ENCODE data around the gene USP4. TPM values are rescaled to one million over a fixed set of nuclear protein-coding genes. Genes with fewer than 3 reads are reported as not detected.
A peak's percentile ranks its signal among the peaks of the same experiment; 100 is the strongest.

The USP4 gene
- total and polyA plus RNA-seq, 2 experiments from 2014 or later = 20.1 to 26.5 TPM

DNA sequence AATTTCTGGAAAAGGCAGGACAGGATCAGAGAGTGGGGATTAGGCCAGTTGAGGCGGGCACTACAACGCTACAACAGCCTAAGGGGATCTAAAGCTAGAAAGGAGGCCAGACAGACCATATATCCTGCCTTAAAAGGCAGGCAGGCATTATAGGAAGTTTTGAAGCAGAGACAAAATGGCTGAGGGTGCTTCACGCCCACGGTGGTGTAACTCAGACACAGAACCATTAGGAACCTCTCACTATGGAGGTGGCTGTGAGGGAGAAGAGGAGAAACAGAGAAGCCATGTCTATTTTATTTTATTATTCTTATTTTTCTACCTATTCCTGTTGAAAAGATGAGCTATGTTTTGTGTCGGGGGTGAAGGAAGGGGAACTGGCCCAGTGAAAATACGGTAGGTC lies 2.1 kb upstream of the USP4 start:
- H3K4me2 ChIP-seq = no peak overlapping the region
- no peaks in the 10 kb centered on the region for H3K27me3 ChIP-seq
- H3K4me1 ChIP-seq (ENCODE audit: insufficient read depth) = peaks cover 9% of the 10 kb centered on the region
- H3K9me3 ChIP-seq (ENCODE audit: low read depth) = no peaks in the 10 kb centered on the region
- TF ChIP-seq, protein P1, sequence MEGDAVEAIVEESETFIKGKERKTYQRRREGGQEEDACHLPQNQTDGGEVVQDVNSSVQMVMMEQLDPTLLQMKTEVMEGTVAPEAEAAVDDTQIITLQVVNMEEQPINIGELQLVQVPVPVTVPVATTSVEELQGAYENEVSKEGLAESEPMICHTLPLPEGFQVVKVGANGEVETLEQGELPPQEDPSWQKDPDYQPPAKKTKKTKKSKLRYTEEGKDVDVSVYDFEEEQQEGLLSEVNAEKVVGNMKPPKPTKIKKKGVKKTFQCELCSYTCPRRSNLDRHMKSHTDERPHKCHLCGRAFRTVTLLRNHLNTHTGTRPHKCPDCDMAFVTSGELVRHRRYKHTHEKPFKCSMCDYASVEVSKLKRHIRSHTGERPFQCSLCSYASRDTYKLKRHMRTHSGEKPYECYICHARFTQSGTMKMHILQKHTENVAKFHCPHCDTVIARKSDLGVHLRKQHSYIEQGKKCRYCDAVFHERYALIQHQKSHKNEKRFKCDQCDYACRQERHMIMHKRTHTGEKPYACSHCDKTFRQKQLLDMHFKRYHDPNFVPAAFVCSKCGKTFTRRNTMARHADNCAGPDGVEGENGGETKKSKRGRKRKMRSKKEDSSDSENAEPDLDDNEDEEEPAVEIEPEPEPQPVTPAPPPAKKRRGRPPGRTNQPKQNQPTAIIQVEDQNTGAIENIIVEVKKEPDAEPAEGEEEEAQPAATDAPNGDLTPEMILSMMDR (IDR thresholded peaks at IDR 0.05; ENCODE audit: poor library complexity) = no peak
- TF ChIP-seq EZH2 (IDR thresholded peaks at IDR 0.05; ENCODE audit: borderline replicate concordance) = no peak
- no peak for TF ChIP-seq EZH2phosphoT487 (IDR thresholded peaks at IDR 0.05; ENCODE audit: low read depth, severe bottlenecking, unreplicated experiment)
- H3K36me3 ChIP-seq (replicated peaks; ENCODE audit: insufficient read depth, low read depth) = no peaks in the 10 kb centered on the region
- no peak overlapping the region for H3K27ac ChIP-seq
- H3K4me3 ChIP-seq = no peak overlapping the region
- H3K79me2 ChIP-seq = peaks cover 27% of the 10 kb centered on the region
- 93% methylated on average over 6 of the region's 6 CpGs for WGBS (ENCODE audit: low lambda C conversion rate, missing lambda C conversion rate)
- no peak overlapping the region for H2AFZ ChIP-seq
- no peaks in the 10 kb centered on the region for H3K9me2 ChIP-seq (replicated peaks; ENCODE audit: insufficient read depth)
- no peak for DNase-seq (ENCODE audit: low spot score)
- H4K20me1 ChIP-seq (ENCODE audit: insufficient read depth, poor library complexity, severe bottlenecking) = no peaks in the 10 kb centered on the region

DNA sequence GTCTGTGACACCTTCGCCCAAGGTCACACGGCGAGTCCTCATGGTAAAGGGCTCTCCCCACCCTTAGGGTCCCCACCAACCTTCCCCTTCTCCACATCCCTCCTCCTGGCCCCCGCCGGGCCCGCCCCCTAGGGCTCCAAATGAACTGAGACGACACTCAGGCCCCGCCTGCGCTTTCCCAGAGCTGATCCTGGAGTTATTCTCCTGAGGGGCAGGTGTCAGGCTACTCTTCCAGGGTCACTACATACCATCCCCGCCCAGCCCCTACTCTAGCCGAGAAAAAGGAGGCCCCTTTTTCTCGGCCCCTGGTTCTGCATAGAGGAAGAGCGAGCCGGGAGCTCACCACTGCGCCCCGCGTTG lies 292 bp downstream of the USP4 start:
- no peaks in the 10 kb centered on the region for H3K9me2 ChIP-seq (replicated peaks; ENCODE audit: insufficient read depth)
- H3K36me3 ChIP-seq (replicated peaks; ENCODE audit: insufficient read depth, low read depth) = no peaks in the 10 kb centered on the region
- TF ChIP-seq EZH2phosphoT487 (IDR thresholded peaks at IDR 0.05; ENCODE audit: low read depth, severe bottlenecking, unreplicated experiment) = no peak
- no peak for TF ChIP-seq EZH2 (IDR thresholded peaks at IDR 0.05; ENCODE audit: borderline replicate concordance)
- TF ChIP-seq, protein P1 (IDR thresholded peaks at IDR 0.05; ENCODE audit: poor library complexity) = no peak
- H3K9me3 ChIP-seq (ENCODE audit: low read depth) = no peaks in the 10 kb centered on the region
- peak overlapping the region; percentile 72 for H3K4me3 ChIP-seq
- H2AFZ ChIP-seq = peak overlapping the region; percentile 77
- H3K27ac ChIP-seq = peak overlapping the region; percentile 95
- no peaks in the 10 kb centered on the region for H3K27me3 ChIP-seq
- WGBS (ENCODE audit: low lambda C conversion rate, missing lambda C conversion rate) = 0% methylated on average over 8 of the region's 17 CpGs
- DNase-seq (ENCODE audit: low spot score) = peak; percentile 63
- no peaks in the 10 kb centered on the region for H4K20me1 ChIP-seq (ENCODE audit: insufficient read depth, poor library complexity, severe bottlenecking)
- peak overlapping the region; percentile 79 for H3K4me2 ChIP-seq
- H3K79me2 ChIP-seq = peaks cover 48% of the 10 kb centered on the region
- H3K4me1 ChIP-seq (ENCODE audit: insufficient read depth) = peaks cover 9% of the 10 kb centered on the region

DNA sequence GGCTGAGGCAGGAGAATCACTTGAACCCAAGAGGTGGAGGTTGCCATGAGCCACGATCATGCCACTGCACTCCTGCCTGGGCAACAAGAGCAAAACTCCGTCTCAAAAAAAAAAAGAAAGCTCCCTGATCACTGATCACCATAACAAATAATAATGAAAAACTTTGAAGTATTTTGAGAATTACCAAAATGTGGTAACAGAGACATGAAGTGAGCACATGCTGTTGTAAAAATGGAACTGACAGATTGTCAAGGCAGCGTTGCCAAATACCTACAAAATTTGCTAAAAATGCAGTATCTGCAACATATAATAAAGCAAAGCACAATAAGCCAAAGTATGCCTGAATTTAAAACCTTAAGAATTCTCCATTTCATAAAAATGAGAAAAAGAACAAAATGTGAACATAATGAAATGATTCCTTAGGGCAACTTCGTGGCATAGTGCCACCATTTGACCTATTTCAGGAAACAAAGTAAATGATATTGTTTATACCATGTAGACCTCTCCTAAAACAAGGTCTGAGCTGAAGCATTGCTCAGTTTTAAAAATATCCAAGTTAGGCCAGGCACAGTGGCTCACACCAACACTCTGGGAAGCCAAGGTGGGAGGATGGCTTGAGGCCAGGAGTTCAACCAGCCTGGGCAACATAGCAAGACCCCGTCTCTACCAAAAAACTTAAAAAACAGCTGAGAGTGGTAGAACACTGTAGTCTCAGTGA lies 5.8 kb downstream of the USP4 start:
- H3K4me3 ChIP-seq = no peak overlapping the region
- no peak overlapping the region for H3K27ac ChIP-seq
- TF ChIP-seq EZH2phosphoT487 (IDR thresholded peaks at IDR 0.05; ENCODE audit: low read depth, severe bottlenecking, unreplicated experiment) = no peak
- no peaks in the 10 kb centered on the region for H3K9me3 ChIP-seq (ENCODE audit: low read depth)
- H3K79me2 ChIP-seq = peaks cover 67% of the 10 kb centered on the region
- no peaks in the 10 kb centered on the region for H4K20me1 ChIP-seq (ENCODE audit: insufficient read depth, poor library complexity, severe bottlenecking)
- no peaks in the 10 kb centered on the region for H3K36me3 ChIP-seq (replicated peaks; ENCODE audit: insufficient read depth, low read depth)
- WGBS (ENCODE audit: low lambda C conversion rate, missing lambda C conversion rate) = 96% methylated on average over 5 of the region's 5 CpGs
- DNase-seq (ENCODE audit: low spot score) = no peak
- H3K9me2 ChIP-seq (replicated peaks; ENCODE audit: insufficient read depth) = no peaks in the 10 kb centered on the region
- no peak overlapping the region for H2AFZ ChIP-seq
- no peaks in the 10 kb centered on the region for H3K4me1 ChIP-seq (ENCODE audit: insufficient read depth)
- no peaks in the 10 kb centered on the region for H3K27me3 ChIP-seq
- no peak overlapping the region for H3K4me2 ChIP-seq

DNA sequence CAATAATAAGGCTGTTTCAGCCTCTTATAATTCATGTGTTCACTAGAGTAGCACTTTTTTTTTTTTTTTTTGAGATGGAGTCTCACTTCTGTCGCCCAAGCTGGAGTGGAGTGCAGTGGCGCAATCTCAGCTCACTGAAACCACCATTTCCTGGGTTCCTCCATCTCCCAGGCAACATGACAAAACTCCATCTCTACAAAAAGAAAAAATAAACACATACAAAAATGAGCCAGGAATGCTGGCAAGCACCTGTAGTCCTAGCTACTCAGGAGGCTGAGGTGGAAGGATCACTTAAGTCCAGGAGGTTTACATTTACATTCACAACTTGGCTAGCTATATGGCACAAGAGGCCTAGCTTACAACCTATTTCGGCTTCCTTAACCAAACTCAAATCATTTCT lies 6.8 kb downstream of the USP4 start:
- Histone ChIP-seq H3K79me2 (peaks cover 57% of the 10 kb centered on the region), H3K9me3 (ENCODE audit: low read depth) (no peaks in the 10 kb centered on the region), H3K4me1 (ENCODE audit: insufficient read depth) (no peaks in the 10 kb centered on the region), H4K20me1 (ENCODE audit: insufficient read depth, poor library complexity, severe bottlenecking) (no peaks in the 10 kb centered on the region), H2AFZ (no peak overlapping the region), H3K27ac (no peak overlapping the region), H3K36me3 (replicated peaks; ENCODE audit: insufficient read depth, low read depth) (no peaks in the 10 kb centered on the region), H3K4me3 (no peak overlapping the region), H3K9me2 (replicated peaks; ENCODE audit: insufficient read depth) (no peaks in the 10 kb centered on the region), H3K27me3 (no peaks in the 10 kb centered on the region), H3K4me2 (no peak overlapping the region)
- DNase-seq (ENCODE audit: low spot score) = no peak
- TF ChIP-seq EZH2phosphoT487 (IDR thresholded peaks at IDR 0.05; ENCODE audit: low read depth, severe bottlenecking, unreplicated experiment) (no peak), EZH2 (IDR thresholded peaks at IDR 0.05; ENCODE audit: borderline replicate concordance) (no peak)
- TF ChIP-seq, protein P1 (IDR thresholded peaks at IDR 0.05; ENCODE audit: poor library complexity) = no peak
- WGBS (ENCODE audit: low lambda C conversion rate, missing lambda C conversion rate) = 98% methylated on average over 3 of the region's 3 CpGs
